NK-92 treated with Interleukin-12 subunit alpha and Interleukin-12 subunit beta, amount 100 ng/mL, for 24 hours (cell line): ENCODE results near the gene RNH1.

ENCODE experiments used
- DNase-seq: peaks from one replicate; lab custom pipeline; 2025; lab: John Stamatoyannopoulos, UW

Gene RNH1

GRCh38 chr11:459511-460220 is 47.4 kb downstream of the RNH1 start:
- DNase-seq, result no peak

GRCh38 chr11:457111-457760 is 49.8 kb downstream of the RNH1 start:
- no peak for DNase-seq

- DNase-seq, result no peak
Observed at GRCh38 chr11:456533-456932, 50.5 kb downstream of the RNH1 start.

GRCh38 chr11:455566-456147 is 51.4 kb downstream of the RNH1 start:
- no peak for DNase-seq

- DNase-seq, result no peak
Observed at GRCh38 chr11:454801-455565, 52.1 kb downstream of the RNH1 start.

- DNase-seq, result no peak
Observed at GRCh38 chr11:454043-454442, 53.0 kb downstream of the RNH1 start.

GRCh38 chr11:453564-453963 is 53.5 kb downstream of the RNH1 start:
- no peak for DNase-seq

- no peak for DNase-seq
Observed at GRCh38 chr11:452916-453527, 54.0 kb downstream of the RNH1 start.

- DNase-seq, result no peak
Observed at GRCh38 chr11:452203-452744, 54.8 kb downstream of the RNH1 start.

- DNase-seq, result no peak
Observed at GRCh38 chr11:451738-452137, 55.3 kb downstream of the RNH1 start.

- DNase-seq, result no peak
Observed at GRCh38 chr11:450809-451451, 56.1 kb downstream of the RNH1 start.

- peak; percentile 90 for DNase-seq
Observed at GRCh38 chr11:449889-450808, 56.9 kb downstream of the RNH1 start, which contains the start of gene PTDSS2. TSS of gene PTDSS2 (plus strand) at chr11:450279. CDS start at chr11:450456, 177 bp downstream.

- peak; percentile 93 for DNase-seq
Observed at GRCh38 chr11:447923-448731, 58.9 kb downstream of the RNH1 start.

- DNase-seq, result no peak
Observed at GRCh38 chr11:446891-447290, 60.2 kb downstream of the RNH1 start.

GRCh38 chr11:445765-446588 is 61.1 kb downstream of the RNH1 start:
- DNase-seq, result no peak
